ENCODE data around the gene TMEM61.

DNA sequence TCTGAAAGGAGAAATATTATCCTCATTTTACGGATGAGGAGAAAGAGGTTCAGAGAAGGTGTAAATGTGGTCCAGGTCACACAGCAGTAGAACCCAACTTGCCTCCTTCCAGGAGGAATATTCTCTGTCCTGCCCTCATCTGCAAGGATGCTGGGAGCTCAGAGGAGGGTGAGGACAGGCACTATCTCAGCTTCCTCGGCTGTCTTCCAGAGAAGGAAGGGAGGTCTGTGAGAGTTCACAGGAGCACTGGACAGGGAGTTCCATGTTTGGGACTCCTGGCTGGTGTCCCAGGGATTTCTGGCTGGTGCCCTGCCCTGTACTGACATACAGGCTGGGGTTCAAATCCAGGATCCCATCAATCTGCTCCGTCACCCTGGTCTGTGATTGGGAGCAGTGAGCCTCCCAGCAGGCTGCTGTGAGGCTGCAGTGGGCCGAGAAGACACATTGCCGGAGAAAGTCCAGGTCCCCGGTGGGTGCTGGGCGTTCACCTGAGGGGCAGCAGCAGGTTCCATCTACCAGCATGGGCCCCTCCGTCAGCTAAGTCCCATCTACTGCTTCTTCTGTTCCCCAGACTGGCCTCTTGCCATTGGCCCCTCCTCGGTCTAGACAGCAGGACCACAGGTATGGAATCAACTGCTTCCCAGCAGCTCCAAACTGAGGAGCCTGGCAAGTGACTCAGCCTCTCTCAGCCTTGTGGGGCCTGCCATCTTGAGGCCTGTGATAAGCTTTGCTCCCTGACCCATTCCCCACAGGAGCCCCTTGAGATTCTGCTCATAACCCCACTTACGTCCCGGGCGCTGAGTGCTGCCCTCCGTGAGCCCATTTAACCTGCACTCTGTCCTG lies 9.8 kb downstream of the TMEM61 start:
- TF ChIP-seq, protein P1, sequence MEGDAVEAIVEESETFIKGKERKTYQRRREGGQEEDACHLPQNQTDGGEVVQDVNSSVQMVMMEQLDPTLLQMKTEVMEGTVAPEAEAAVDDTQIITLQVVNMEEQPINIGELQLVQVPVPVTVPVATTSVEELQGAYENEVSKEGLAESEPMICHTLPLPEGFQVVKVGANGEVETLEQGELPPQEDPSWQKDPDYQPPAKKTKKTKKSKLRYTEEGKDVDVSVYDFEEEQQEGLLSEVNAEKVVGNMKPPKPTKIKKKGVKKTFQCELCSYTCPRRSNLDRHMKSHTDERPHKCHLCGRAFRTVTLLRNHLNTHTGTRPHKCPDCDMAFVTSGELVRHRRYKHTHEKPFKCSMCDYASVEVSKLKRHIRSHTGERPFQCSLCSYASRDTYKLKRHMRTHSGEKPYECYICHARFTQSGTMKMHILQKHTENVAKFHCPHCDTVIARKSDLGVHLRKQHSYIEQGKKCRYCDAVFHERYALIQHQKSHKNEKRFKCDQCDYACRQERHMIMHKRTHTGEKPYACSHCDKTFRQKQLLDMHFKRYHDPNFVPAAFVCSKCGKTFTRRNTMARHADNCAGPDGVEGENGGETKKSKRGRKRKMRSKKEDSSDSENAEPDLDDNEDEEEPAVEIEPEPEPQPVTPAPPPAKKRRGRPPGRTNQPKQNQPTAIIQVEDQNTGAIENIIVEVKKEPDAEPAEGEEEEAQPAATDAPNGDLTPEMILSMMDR (IDR thresholded peaks at IDR 0.05; ENCODE audit: low read length): no peak
- no peak for TF ChIP-seq EZH2 (IDR thresholded peaks at IDR 0.05; ENCODE audit: borderline replicate concordance, low read length)
